Measurements from ENCODE around the gene ERC1.
"Not testable (repeated sequence)": the region's sequence is repeated elsewhere in the genome, so short reads cannot be mapped to it uniquely, and the experiment has no call there.

Gene ERC1

GRCh38 chr12:1252758-1253157 lies 261.7 kb downstream of the ERC1 start:
- DNase-seq = no peak

GRCh38 chr12:1255125-1255524 lies 264.1 kb downstream of the ERC1 start:
- DNase-seq = not testable (repeated sequence)

- not testable (repeated sequence) for DNase-seq
Observed at GRCh38 chr12:1255854-1256253, 264.8 kb downstream of the ERC1 start.

- DNase-seq = no peak
Observed at GRCh38 chr12:1256285-1256684, 265.3 kb downstream of the ERC1 start.

GRCh38 chr12:1256991-1257390 lies 266.0 kb downstream of the ERC1 start:
- no peak for DNase-seq

- no peak for DNase-seq
Observed at GRCh38 chr12:1262011-1262410, 271.0 kb downstream of the ERC1 start.

- no peak for DNase-seq
Observed at GRCh38 chr12:1267243-1267642, 276.2 kb downstream of the ERC1 start.

GRCh38 chr12:1272142-1272541 lies 281.1 kb downstream of the ERC1 start:
- DNase-seq = no peak

GRCh38 chr12:1273051-1273450 lies 282.0 kb downstream of the ERC1 start:
- no peak for DNase-seq

GRCh38 chr12:1277905-1278304 lies 286.9 kb downstream of the ERC1 start:
- peak; percentile 74 for DNase-seq

- DNase-seq = no peak
Observed at GRCh38 chr12:1279050-1279449, 288.0 kb downstream of the ERC1 start.

GRCh38 chr12:1280059-1280458 lies 289.0 kb downstream of the ERC1 start:
- no peak for DNase-seq

GRCh38 chr12:1281683-1282366 lies 290.8 kb downstream of the ERC1 start:
- DNase-seq = no peak

- no peak for DNase-seq
Observed at GRCh38 chr12:1282670-1283315, 291.8 kb downstream of the ERC1 start.

- DNase-seq = no peak
Observed at GRCh38 chr12:1283316-1283715, 292.3 kb downstream of the ERC1 start.

- no peak for DNase-seq
Observed at GRCh38 chr12:1284611-1285010, 293.6 kb downstream of the ERC1 start.

GRCh38 chr12:1287446-1287975 lies 296.5 kb downstream of the ERC1 start:
- no peak for DNase-seq

GRCh38 chr12:1288333-1288732 lies 297.3 kb downstream of the ERC1 start:
- no peak for DNase-seq

- DNase-seq = no peak
Observed at GRCh38 chr12:1289371-1290155, 298.5 kb downstream of the ERC1 start.

- DNase-seq = no peak
Observed at GRCh38 chr12:1290716-1291115, 299.7 kb downstream of the ERC1 start.

GRCh38 chr12:1291601-1292332 lies 300.7 kb downstream of the ERC1 start:
- DNase-seq = no peak

GRCh38 chr12:1293901-1294300 lies 302.9 kb downstream of the ERC1 start:
- DNase-seq = no peak

GRCh38 chr12:1297206-1297605 lies 306.2 kb downstream of the ERC1 start:
- DNase-seq = no peak
